Ramos (cell line): Measurements from ENCODE around the gene ZNF212.

Experiments used
- in situ Hi-C: fragments of 300-500 bp; cut with MboI; formaldehyde crosslinking; loops from one replicate; pipeline ENCODE4 v1.14.3; 2022; ENCODE audit warnings: low sequenced_read_pairs; ENCODE audit not compliant: unreplicated experiment

ZNF212 gene

DNA sequence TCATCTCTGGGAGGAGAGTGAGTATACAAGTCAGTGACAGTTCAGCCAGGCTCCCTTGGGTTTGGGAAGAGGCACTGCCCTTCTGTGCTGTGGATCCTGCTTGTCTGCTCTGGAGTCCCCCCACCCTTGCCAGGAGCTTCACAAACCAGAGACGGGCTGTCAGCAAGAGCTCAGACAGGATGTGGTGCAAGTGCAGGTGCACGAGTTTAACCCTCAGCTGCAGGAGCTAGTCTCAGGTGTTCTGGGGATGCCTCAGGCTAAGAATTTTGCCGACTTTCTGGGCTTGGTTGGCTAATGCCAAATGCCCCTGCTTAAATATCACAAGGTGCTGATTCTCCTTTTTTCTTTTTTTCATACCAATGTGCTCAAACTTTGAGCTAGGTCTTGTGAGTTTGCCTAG is 44.9 kb downstream of the ZNF212 start:
- in situ Hi-C loops, result no loop called here

DNA sequence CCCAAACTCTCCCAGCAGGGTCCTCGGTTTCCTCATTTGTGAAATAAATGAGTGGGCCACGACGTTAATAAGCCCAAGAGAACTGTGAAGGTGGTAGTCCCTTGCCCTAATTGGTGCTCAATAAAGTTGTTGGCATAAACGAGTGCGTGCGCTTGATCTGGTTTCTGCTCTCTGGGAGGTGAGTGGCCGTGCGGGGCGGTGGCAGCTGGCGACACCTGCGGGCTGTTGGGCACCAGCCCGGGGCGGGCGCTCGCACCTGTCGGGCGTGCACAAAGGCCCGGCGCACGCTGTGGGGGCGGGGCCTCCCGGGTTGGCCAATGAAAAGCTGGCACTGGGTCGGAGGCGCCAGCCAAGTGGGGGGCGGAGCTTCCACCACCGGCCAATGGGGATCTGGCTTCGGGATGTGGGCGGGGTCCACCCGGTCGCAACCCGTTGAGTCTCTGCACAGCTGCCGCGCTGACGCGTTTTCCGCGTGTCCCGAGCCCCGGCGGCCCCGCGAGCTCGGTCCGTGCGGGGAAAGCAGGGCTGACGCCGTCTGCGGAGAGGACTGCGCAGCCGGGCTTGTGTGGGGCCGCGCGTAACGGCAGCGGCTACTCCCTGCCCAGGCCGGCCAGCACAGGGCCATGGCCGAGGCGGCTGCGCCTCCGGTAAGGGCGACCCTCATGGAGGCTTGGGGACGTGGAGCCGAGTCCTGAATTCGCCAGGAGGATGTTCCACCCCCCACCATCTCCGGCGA is 45.6 kb downstream of the ZNF212 start:
- in situ Hi-C loops, result no loop called here

DNA sequence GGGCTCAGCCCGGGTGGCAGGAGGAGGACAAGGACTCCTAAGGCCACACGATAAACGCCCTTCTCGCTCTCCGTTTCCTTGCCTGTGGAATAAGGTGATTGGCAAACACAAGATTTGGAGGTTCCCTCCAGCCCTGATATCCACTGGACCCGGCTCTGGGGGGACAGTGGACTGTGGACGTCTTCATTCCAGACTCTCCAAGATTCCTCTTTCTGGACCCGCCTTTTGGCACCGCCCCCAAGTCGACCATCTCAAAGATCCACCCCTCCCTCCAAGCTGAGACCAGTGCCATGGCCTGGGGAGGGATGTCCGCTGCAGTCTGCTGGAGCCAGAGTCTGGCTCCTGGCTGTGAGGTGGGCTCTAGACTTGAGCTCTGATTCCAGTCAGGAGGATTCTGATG is 46.2 kb downstream of the ZNF212 start:
- in situ Hi-C loops, result no loop called here

DNA sequence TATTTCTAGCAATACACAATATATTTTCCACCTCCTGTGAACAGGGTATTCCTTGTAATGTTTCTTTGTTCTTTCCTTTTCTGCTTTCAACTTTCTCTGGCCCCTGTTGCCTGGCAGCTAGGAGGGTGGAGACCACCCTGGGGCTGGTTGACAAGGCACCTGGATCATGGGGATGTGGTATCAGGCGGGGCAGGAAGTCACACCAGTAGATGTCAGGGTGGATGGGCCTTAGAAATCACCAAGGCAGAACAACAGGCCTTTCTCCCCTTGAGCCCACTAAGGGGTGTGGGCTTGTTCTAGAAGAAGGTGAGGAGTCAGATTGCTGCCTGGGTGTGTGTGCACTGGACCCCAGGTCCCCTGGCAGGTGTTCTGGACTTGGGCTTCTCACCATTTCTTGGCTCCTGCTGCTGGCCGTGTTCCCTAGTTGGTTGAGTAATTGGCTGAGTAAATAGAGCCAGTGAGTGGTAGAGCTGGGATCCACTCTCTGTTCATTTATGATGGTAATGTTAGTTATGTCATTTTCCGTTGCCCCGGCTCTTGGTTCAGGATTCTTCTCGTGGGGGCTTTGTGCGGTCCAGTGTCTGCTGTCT is 47.5 kb downstream of the ZNF212 start:
- in situ Hi-C loops, result no loop called here

DNA sequence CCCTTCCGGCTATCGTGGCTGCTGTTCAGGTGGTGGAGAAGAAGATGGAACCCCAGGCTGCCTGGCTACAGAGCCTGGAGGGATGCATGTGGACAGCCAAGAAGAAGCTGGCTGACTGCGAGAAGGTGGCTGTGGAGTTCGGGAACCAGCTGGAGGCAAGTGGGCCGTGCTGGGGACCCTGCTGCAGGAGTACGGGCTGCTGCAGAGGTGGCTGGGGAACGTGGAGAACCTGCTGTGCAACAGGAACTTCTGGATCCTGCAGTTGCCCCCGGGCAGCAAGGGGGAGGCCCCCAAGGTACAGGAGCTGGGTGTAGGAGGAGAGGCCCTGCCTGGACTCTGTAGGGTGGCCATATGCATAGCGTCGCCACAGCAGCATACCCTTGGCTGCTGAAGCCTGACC is 48.2 kb downstream of the ZNF212 start:
- in situ Hi-C loops, result no loop called here

DNA sequence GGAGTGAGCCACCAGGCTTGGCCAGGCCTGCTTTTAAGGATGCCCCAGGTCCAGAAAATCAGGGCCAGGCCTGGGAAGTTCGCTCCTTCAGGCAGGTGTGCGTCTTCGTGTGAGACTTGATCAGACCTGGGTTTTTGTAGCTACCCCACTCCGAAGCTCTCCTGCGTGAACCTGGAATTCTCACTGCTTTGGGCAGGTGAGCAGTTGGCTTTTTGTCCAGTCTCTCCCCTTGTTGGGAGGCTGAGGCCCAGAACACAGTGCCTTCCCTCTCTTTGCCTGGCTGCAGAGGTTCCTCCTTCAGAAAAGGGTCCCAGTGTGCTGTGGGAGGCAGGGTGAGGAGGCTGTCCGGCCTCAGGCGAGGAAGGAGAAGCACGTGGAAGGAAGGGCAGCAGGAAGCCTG is 49.8 kb downstream of the ZNF212 start:
- in situ Hi-C loops, result no loop called here

DNA sequence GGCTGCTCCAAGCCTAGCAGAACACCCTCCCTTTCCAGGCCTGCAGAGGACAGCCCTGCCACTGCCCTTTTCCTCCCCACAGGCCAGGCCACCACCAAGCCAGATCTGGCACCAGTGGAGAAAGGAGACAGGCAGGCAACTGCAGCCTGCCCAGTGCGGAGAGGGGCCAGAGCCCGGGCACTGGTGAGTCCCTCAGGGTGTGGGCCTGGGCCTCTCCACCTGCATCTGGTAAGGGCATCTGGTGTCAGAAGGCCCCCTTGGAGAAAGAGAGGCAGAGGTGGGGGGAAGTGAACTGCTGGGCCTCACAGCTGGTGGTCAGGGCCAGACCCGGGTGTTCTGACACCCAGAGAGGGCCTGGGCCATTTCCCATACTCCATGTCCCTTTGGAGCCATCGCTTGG is 50.4 kb downstream of the ZNF212 start:
- in situ Hi-C loops, result no loop called here

DNA sequence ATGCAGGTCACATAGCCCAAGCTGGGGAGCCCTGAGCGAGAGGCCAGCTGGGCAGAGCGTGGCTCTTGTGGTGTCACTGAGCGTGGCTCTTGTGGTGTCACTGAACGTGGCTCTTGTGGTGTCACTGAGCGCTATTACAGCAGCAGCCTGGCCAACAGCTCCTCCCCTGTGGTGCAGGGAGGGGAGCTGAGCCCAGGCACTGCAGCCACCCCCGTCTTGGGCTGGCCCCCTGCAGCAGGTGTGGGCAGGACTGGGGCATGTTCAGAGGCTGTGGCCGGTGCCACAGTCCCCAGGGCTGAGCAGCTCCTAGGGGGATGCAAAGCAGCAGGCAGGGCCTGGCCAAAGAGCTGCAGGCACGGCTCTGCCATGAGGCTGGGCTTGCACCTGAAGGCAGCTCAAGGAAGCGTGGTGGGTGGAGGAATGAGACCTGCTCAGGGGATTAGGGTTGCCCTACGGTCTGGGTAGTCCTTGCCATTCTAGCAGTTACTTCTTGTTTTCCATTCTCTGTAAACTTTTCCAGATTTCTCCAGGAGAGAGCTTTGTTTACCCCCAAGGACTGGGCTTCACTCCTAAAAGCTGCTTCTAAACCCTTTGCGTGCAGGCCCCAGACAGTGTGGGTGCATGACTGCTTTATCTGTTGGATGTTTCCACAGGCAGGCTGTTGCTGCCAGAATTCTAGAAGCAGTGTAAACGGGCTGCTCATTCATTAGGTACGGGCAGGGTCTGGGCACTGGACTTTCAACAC is 51.8 kb downstream of the ZNF212 start:
- in situ Hi-C loops, result no loop called here

DNA sequence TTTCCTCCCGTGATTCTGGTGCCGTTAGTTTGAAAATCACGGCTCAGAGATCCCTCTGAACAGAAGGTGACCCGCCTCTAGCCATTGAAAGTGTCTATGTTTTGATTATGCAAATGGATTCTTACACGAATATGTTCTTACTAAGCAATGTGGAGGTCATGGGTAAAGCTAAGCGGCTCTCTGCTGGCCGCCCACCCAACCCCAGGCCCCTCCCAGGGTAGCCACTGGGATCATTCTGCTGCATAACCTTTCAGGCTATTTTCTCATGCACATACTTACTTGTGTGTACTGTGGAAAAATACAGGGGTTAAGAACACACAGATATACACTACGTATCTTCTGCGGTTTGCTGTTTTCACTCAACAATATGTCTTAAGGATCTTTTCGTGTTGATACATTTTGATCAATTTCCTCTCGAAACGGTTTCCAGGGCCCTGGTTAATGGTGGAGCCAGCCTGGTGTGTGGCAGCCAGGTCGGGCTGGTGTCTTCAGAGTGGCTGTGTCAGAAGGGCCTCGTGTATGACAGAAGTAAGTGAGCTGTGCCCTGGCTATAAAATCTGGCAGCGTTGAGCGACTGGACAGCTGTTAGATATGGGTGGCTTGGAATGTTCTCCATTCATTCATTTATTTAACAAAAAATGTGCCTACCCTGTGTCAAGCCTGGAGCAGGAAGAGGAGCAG is 52.5 kb downstream of the ZNF212 start:
- in situ Hi-C loops, result no loop called here

DNA sequence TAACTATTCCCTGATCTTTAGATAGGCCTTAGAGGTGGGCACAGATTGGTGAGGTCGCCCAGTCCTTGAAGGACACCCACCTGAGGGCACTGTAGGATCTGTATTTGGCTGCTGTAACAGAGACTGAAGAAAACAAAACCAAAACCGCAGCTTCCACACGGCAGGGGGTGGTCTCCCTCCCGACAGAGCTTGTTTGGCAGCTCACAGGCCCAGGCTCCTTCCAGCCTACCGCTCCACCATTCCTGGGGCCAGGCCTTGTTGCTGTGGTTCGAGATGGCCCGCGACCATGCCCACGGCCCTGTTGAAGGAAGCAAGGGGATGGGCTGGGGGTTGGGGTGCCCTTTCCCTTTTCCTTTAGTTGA is 53.0 kb downstream of the ZNF212 start:
- in situ Hi-C loops, result no loop called here

DNA sequence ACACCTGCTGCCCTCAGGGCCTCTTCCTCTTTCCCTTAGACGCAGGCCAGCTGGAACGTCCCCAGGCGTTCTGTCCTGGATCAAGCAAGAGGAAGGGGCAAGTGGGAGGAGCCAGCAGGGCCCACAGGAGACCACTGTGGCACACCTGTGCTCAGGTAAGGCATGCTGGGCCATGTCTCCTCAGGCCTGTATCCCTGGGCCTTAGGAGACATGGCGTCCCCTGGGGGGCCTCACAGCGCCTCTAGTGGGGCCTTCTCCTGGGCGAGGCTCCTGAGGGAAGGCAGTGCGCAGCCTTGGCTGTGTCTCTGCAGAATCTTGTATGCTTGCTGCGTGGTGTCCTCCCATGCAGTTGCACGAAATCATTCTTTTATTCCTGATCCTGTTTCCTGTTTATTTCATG is 53.9 kb downstream of the ZNF212 start:
- in situ Hi-C loops, result no loop called here

DNA sequence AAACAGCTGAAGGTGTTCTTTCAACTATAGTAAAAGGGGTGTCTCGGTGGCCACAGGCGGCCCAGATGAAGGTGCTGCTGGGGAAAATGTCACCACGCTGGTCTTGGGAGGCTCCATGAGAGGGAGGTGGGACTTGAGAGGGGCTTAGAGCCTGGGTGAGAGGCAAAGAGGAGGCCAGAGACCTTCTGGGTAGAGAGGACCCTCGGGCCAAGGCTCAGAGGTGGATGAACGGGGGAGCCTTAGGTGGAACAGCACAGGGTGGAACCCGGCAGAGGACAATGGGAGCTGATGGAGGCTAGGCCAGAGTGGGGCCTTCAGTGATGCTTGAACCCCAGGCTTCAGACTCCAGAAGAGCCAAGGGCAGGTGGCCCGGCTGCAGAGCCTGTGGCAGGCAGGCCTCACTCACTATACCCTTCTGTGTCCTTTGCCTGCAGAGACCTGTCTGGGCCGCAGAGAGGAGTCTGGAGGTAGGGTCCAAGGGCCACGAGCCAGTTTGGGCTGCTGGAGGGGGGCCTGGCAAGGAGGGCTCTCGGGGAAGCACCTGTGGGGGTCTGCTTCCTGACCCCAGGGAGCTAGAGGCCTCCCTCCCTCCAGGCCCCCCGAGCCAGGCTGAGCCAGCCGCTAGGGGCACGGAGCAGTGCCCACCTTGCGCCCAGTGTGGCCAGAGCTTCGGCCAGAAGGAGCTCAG is 54.6 kb downstream of the ZNF212 start:
- in situ Hi-C loops, result no loop called here

DNA sequence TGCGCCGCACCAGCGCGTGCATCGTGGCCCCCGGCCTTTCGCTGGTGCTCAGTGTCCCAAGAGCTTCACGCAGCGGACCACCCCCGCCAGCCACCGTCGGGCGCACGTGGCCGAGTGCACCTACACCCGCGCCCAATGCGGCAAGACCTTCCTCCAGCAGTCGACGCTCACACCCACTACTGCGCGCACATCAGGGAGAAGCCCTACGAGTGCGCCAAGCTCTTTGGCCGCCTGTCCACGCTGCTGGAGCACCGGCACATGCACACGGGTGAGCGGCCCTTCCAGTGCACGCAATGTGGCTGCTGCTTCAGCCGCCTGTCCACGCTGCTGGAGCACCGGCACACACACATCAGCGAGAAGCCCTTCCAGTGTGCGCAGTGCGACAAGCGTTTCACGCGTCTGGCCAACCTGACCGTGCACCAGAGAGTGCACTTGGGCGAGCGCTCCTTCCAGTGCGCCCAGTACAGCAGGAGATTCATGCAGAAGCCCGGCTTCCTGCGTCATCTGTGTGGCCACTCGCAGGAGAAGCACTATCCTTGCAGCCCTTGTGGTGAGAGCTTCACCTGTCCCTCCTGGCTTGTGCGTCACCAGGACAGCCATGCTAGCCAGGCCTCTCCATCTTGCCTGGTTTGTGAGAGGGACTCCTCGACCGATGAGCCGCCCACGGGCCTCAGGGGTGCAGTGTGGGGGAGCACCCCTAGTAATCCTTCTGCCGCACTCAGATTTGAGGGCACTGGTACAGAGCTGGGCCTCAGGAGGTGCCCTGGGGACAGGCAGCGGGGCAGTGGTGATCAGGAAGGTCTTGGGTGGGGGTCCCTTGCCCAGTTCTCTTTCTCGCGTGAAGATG is 55.4 kb downstream of the ZNF212 start:
- in situ Hi-C loops, result no loop called here

DNA sequence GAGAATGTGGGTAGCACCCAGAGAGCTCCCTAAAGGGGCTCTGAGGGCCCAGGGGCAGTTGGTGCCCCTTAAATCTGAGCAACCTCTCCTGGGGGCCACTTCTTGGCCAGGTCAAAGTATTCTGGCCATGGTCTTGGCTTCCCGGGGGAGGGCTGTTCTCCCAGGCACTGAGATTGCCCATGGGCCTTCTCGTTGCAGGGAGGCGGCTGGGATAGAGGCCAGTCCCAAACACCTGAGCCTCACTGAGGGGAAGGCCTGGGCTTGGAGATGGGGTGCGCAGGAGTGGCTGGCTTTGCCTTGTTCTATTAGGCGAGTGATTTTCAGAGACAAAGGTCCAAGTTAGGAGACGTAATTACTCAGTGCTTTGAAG is 56.0 kb downstream of the ZNF212 start:
- in situ Hi-C loops, result no loop called here

DNA sequence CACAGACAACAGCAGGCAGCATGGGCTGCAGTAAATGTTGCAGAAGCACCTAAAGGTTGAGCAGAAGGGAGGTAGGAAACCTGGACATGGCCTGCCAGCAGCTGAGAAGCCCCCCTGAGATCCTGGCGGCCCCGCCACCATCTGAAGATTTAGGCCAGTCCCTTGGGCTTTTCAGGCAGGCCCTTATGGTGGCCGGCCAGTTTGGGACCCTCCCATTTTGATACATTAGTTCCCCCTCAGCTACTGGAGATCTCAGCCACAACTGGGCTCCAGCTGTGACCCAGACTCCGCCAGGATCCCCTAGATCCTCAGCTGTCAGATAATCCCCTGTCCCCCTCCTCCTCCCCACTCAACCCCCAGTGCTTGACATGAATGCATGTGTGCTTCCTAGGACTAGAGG is 56.9 kb downstream of the ZNF212 start:
- in situ Hi-C loops, result no loop called here

DNA sequence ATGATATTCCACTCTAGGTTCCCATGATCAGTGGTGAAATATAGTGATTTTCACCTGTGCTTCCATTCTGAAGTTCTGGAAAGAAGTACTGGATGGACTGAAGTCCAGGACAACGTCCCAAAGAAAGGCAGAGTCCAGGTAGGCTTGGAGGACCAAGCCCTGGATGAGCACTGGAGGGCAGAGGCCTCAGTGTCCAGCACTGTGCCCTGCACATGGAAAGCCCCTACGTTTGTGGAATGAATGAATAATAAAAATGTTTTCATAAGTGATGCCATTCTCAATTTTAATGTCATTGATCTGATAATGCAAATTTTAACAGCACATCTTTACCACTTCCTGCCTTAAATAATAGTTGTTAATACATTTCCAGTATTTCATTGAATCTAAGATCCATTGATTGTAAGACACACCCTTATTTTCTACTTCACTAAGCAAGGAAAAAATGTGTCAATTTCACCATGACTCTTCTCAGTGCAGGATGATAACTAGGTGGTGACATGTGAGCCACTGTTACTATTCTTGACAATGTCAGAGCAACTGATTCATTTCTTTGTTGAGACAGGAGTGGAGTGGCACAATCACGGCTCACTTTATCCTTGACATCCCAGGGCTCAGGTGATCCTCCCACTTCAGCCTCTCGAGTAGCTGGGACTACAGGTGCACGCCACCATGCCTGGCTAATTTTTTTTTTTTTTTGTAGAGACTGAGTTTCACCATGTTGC is 57.7 kb downstream of the ZNF212 start:
- in situ Hi-C loops, result no loop called here

DNA sequence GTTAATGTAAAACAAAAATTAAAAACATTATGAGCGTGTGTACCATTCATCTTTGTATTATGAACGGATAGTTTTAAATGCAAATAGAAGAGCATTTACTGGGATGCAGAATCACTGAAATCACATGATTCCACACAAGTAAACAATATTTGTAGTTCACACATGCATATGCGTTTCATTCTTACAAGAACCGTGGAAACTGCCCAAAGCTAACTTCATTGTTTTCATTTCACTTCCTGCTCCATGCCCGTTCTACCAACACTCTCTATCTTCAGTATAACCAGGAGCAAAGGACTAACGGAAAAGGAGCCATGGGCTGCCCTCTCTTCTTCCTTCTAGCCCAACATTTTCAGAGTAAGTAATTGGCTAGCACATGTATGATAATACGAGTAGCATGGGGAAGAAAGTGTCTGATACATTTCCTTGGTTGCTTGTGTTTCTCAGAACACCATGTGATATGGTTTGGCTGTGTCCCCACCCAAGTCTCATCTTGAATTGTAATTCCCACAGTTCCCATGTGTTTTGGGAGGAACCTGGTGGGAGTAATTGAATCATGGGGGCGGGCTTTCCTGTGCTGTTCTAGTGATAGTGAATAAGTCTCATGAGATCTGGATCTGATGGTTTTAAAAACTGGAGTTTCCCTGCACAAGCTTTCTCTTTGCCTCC is 61.3 kb downstream of the ZNF212 start:
- in situ Hi-C loops, result no loop called here

DNA sequence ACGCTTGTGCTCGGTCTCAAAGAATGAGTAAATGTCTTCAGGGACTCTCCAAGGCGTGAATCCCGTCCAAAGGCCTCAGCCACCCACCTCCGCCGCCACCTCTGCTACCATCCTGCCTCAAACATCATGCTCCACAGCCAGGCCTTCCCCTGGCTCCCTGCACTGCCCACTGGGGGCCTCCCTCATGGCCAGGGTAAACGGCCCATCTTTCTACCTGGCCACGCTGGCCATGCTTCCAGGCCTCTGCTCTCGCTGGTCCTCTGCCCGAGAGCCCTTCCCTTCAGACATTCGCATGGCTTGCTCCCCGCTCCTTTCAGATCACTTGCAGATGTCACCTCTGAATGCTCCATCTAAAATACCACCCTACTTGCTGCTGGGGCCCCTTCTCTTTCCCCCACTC is 62.8 kb downstream of the ZNF212 start:
- in situ Hi-C loops, result no loop called here

DNA sequence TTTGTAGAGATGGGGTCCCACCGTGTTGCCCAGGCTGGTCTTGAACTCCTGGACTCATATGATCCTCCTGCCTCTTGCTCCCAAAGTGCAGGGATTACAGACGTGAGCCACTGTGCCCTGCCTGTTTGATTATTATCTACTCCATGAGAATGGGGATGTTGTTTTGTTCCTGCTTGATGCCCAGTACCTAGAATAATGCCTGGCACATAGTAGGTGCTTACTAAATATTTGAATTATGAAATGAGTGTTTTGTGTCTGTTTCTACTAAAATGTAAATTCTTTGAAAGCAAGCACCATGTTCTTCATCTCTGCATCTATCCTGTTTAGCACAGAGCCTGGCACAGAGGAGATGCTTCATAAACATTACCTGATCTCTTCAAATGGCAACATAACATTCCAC is 63.4 kb downstream of the ZNF212 start:
- in situ Hi-C loops, result no loop called here
